Kasumi-1 (cell line): ENCODE data around the gene FOXF1.
A peak's percentile ranks its signal among the peaks of the same experiment; 100 is the strongest.

ENCODE experiments used
- DNase-seq, 2 experiments: peaks; one replicate each; lab custom pipeline; 2025; lab: John Stamatoyannopoulos, UW

The FOXF1 gene

DNA sequence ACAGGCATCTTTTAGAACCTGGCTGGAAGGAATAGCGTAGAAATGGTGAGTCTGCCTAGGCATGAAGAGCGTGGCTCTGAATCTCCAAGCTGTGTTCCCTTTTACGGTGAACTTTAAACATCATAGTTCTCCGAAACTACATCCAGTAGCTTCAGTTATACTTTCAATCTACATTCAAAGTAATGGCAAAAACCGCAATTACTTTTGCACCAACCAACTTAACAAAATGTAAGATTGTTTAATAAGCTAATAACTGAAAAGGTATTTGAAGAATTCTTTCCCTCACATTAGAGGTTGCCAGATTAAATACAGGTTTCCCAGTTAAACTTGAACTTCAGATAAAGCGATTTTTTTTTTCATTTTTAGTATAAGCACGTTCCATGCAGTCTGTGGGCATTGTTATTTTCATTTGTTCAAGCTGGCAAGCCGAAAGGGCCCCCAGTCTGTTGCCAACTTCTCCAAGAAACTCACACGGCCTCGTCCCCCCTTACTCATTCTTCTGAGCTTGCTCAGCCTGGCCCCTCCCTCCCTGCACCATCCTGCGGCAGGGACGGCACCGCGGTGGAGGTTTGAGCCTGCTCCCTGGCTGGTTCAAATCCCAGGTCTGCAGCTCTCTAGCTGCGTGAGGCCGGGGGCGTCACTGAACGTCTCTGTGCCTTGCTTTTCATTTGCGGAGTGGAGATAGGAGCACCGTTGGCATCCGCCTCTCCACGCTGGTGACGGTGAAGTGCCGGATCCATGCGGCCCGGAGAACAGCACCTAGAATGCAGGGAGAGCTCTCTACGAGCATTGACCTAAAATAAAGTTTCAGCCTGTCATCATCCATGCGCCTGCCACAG lies 48.2 kb downstream of the FOXF1 start:
- no peak for DNase-seq

DNA sequence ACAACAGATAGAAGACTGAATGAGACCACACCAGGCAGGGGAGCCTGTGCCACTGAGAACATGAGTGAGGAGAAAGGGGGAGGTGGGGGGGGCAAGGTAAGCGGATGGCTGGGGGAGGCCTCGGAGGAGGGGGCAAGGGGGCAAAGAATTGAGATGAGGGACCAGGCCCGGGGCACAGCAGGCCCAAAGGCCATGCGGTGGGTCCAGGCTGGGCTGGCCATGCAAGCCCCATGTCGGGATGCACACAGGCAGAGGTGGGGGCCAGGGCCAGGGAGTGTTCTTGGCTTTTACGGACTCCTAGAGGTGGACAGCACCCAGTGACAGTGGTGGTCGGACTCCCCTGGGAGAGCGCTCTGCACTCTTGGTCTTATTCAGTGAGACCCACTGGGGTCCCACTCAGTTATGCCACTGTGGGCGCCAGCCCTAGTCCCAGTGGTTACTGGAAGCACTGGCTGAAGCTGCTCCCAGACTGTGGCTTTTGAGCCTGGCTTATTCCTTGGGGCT lies 49.5 kb downstream of the FOXF1 start:
- DNase-seq, result no peak

DNA sequence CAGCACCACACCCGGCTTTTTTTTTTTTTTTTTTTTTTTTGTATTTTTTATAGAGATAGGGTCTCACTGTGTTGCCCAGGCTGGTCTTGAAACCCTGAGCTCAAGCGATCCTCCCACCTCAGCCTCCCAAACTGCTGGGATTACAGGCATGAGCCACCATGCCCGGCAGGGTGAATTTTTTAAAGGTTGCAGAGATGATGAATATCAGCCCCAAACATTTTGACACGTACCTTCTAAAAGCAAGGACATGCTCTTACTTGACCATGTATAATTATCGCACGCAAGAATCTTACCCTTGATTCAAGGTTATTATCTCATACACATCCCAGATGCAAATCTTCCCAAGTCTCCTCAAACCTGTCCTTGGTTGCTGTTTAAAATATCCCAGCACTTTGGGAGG lies 52.0 kb downstream of the FOXF1 start:
- no peak for DNase-seq

DNA sequence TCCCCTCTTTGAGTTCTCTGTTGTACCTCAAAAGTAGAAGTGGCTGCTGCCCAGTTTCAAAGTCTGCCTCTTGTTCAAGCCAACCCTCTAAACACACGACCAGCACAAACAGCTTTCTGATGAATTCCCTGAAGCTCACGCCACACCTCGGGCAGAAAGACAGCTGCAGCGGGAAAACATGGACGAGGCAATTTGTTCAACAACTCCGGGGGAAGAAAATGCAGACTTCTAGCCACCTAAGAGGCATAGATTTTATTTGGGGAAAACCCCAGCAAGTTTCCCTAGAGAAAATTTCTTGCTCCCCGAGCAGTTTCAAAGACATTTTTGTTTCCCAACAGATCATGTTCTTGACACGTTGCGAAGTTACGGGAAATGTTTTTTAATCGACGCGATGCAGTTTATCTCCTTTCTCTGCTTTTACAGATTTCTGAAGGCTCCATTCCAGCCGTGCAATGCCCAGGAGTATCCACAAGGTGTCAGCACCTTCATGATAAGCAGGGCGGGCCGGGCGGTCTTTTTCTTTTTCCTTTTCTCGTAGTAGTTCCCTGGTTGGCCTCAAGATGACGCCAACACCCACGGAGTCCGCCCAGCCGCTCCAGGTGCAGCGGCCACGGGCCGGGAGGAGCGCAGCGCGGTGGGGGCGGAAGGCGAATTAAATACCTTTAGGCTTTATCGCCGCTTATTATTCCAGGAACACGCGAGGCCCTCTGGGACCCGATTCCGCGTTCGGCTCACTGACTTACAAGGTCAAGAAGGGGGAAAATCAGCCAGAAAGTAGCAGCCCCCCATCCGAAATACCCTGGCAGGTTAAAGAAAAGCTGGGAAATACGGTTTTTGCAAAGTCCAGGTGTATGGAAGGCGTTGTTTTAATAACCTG lies 53.4 kb downstream of the FOXF1 start:
- DNase-seq, result peak; percentile 89 to 92
